ENCODE data around the gene MYH13.

Gene MYH13

GRCh38 chr17:10309003-10309974, 63.5 kb downstream of the MYH13 start:
- H3K4me3 ChIP-seq (ENCODE audit: low read length), result no peak overlapping the region
- TF ChIP-seq CTCF (conservative IDR thresholded peaks at IDR 0.05; ENCODE audit: low read length), result no peak
- no peak for DNase-seq (ENCODE audit: low read depth)

- TF ChIP-seq CTCF (conservative IDR thresholded peaks at IDR 0.05; ENCODE audit: low read length), result no peak
- no peak overlapping the region for H3K4me3 ChIP-seq (ENCODE audit: low read length)
These were observed 66.2 kb downstream of the MYH13 start for GRCh38 chr17:10306585-10306984.

GRCh38 chr17:10305398-10305797, 67.4 kb downstream of the MYH13 start:
- DNase-seq (ENCODE audit: low read depth), result no peak
- no peak overlapping the region for H3K4me3 ChIP-seq (ENCODE audit: low read length)
- TF ChIP-seq CTCF (conservative IDR thresholded peaks at IDR 0.05; ENCODE audit: low read length), result no peak

More at GRCh38 chr17:10306585-10306984, 66.2 kb downstream of the MYH13 start:
- DNase-seq (ENCODE audit: low read depth), result no peak

GRCh38 chr17:10304758-10305300, 68.0 kb downstream of the MYH13 start:
- DNase-seq (ENCODE audit: low read depth), result no peak
- no peak for TF ChIP-seq CTCF (conservative IDR thresholded peaks at IDR 0.05; ENCODE audit: low read length)
- H3K4me3 ChIP-seq (ENCODE audit: low read length), result no peak overlapping the region

- no peak for TF ChIP-seq CTCF (conservative IDR thresholded peaks at IDR 0.05; ENCODE audit: low read length)
- no peak for DNase-seq (ENCODE audit: low read depth)
- no peak overlapping the region for H3K4me3 ChIP-seq (ENCODE audit: low read length)
These were observed 75.1 kb downstream of the MYH13 start for GRCh38 chr17:10297691-10298090.

- H3K4me3 ChIP-seq (ENCODE audit: low read length), result no peak overlapping the region
- peak; percentile 72 for DNase-seq (ENCODE audit: low read depth)
- TF ChIP-seq CTCF (conservative IDR thresholded peaks at IDR 0.05; ENCODE audit: low read length), result peak; percentile 90
These were observed 77.0 kb downstream of the MYH13 start for GRCh38 chr17:10295728-10296343.
